Left ventricle myocardium inferior (tissue), 1 donor: ENCODE results near the gene RAB29. TPM values are rescaled to one million over a fixed set of nuclear protein-coding genes. Genes with fewer than 3 reads are reported as not detected.

Experiments
- DNase-seq: peaks from one replicate; pipeline ENCODE4 v3.0.0-alpha.2; 2020
- H3K27ac ChIP-seq: fragments of 200-600 bp; replicated peaks from 2 replicates; pipeline ENCODE4 v1.8.0; 2021
- H3K27me3 ChIP-seq: fragments of 200-600 bp; 2 replicates; pipeline ENCODE4 v1.8.0; 2021; ENCODE audit warnings: low read depth
- H3K36me3 ChIP-seq: fragments of 200-600 bp; 2 replicates; pipeline ENCODE4 v1.8.0; 2021
- H3K4me1 ChIP-seq: fragments of 200-600 bp; 2 replicates; pipeline ENCODE4 v1.8.0; 2021
- H3K4me3 ChIP-seq: fragments of 200-600 bp; 2 replicates; pipeline ENCODE4 v1.8.0; 2021; ENCODE audit warnings: mild to moderate bottlenecking, moderate library complexity
- H3K9me3 ChIP-seq: fragments of 200-600 bp; replicated peaks from 2 replicates; pipeline ENCODE4 v1.8.0; 2021
- intact Hi-C: fragments of 100-400 bp; cut with micrococcal nuclease; formaldehyde crosslinking; loops from one replicate; pipeline ENCODE4 v1.11.0; 2022
- total RNA-seq: library from RNA; stranded (reverse); fragmentation: NEBNext Ultra II Directional; extraction: Animal tissue kit (Norgen Biotek cat#: 25700); gene quantifications from one replicate; pipeline ENCODE4 v1.2.1, GENCODE V29; 2021
- TF ChIP-seq, protein P1 (sequence below): fragments of 200-600 bp; IDR thresholded peaks from 2 replicates; pipeline ENCODE4 v1.8.0; 2021; ENCODE audit warnings: antibody characterized with exemption, mild to moderate bottlenecking, borderline replicate concordance
- donor health status: DM: no; HTN: yes; CAD: no; lungs with severe emphysema.

The RAB29 gene
- total RNA-seq, 1 donor from 2014 or later = 13.7 TPM

DNA sequence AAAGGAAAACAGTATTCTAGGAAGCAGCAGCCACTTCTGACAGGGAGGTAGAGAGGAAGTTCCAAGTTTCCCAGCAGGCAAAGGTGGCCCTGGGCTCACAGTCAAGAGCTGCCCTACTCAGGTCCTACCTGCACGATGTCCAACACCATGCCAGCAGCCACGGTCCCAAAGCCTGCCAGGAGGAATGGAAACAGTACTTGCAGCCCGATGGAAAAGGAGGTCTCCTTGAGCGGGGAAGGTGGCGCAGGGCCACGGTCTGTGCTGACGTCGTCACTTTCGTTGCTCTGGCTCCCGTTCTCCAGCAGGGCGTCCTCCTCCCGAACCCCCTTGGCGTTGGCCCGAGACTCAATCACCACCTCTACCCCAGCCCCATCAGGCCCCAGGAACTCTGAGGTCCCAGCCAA, 34.7 kb upstream of the RAB29 start:
- TF ChIP-seq, protein P1, sequence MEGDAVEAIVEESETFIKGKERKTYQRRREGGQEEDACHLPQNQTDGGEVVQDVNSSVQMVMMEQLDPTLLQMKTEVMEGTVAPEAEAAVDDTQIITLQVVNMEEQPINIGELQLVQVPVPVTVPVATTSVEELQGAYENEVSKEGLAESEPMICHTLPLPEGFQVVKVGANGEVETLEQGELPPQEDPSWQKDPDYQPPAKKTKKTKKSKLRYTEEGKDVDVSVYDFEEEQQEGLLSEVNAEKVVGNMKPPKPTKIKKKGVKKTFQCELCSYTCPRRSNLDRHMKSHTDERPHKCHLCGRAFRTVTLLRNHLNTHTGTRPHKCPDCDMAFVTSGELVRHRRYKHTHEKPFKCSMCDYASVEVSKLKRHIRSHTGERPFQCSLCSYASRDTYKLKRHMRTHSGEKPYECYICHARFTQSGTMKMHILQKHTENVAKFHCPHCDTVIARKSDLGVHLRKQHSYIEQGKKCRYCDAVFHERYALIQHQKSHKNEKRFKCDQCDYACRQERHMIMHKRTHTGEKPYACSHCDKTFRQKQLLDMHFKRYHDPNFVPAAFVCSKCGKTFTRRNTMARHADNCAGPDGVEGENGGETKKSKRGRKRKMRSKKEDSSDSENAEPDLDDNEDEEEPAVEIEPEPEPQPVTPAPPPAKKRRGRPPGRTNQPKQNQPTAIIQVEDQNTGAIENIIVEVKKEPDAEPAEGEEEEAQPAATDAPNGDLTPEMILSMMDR = no peak
- Histone ChIP-seq H3K27me3 (no peaks in the 10 kb centered on the region), H3K9me3 (no peaks in the 10 kb centered on the region), H3K36me3 (peaks cover 44% of the 10 kb centered on the region), H3K27ac (peak overlapping the region; percentile 93), H3K4me1 (peaks cover 95% of the 10 kb centered on the region), H3K4me3 (peak overlapping the region; percentile 94)
- DNase-seq = peak; percentile 41
- intact Hi-C loops = loop anchor here (10.0 kb wide), 1 partner anchor 105 kb away; no protein-coding TSS in a partner anchor

DNA sequence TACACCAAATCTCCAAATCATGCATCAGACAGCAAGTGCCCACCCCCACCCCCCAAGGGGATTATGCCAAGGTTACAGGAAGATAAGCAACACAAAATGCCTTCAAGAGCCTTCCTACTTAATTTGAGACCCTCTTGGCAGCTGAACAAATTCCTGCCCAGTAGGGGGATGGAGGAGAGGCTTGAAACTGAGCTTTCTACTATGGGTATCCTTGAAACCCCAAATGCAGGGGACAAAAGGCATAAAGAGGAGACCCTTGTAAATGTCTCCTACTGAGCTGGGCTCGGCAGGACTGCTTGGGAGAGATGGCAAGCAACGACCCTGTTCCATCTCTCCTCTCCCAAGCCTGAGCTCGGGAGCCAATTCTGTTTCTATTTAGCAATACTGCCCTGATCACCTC, 34.2 kb upstream of the RAB29 start:
- H3K4me3 ChIP-seq = peak overlapping the region; percentile 94
- no peaks in the 10 kb centered on the region for H3K27me3 ChIP-seq
- H3K9me3 ChIP-seq = no peaks in the 10 kb centered on the region
- intact Hi-C loops = loop anchor here (10.0 kb wide), 1 partner anchor 105 kb away; no protein-coding TSS in a partner anchor
- TF ChIP-seq, protein P1 = no peak
- H3K36me3 ChIP-seq = peaks cover 46% of the 10 kb centered on the region
- DNase-seq = no peak
- peak overlapping the region; percentile 93 for H3K27ac ChIP-seq
- peaks cover 97% of the 10 kb centered on the region for H3K4me1 ChIP-seq

DNA sequence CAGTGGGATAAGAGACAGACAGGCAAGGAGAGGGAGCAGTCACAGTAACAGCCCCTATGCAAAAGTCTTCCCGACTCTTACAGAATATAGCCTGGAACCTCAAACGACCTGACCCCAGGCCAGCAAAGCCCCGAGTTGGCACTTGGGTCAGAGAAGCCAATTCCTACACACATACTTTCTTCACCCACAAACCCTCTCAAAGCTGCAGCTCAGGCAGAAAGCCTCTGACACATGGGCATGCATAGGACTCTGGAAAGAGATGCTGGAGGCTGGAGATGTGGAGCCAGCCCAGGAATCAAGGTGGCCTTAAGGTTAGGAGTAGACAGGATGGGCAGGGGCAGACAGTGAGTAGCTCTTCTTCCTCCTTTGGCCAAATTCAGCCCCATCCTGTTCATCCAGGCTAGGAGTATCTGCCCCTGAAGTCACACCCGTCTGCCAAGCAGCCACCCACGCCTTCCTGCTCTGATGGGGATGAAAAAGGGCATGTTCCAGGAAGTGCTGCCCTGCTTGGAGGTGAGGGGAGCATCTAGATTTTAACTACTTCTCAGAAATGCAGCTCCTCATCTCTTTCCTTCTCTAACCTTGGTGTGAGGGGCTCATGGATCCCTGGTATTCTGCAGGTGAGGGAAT, 29.9 kb upstream of the RAB29 start:
- Histone ChIP-seq H3K4me3 (peak overlapping the region; percentile 94), H3K27ac (peak overlapping the region; percentile 38), H3K27me3 (no peaks in the 10 kb centered on the region), H3K36me3 (peaks cover 57% of the 10 kb centered on the region), H3K9me3 (no peaks in the 10 kb centered on the region), H3K4me1 (peaks cover 98% of the 10 kb centered on the region)
- no peak for DNase-seq
- TF ChIP-seq, protein P1 = no peak
- intact Hi-C loops = loop anchor here (10.0 kb wide), 1 partner anchor 110 kb away; no protein-coding TSS in a partner anchor

DNA sequence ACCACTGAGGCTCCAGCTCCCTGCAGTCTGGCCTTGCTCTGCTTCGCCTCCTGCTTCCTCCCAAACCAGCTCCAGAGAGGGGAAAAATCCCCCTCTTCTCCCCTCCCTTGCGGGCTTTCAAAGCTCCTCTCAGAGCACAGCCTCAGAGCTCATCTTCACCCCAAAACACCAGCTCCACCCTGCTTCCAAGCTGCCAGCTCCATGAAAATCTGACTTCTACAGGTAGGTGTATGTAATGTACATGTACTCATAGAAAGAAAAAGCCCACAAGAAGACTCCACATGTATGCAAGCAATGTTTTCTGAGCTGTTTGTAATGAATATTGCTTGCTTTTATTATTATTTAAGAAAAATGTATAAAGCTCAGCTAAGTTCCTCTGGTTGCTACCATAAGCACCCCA, 29.3 kb upstream of the RAB29 start:
- Histone ChIP-seq H3K4me3 (peak overlapping the region; percentile 94), H3K4me1 (peaks cover 98% of the 10 kb centered on the region), H3K27ac (peak overlapping the region; percentile 38), H3K27me3 (no peaks in the 10 kb centered on the region), H3K36me3 (peaks cover 57% of the 10 kb centered on the region), H3K9me3 (no peaks in the 10 kb centered on the region)
- intact Hi-C loops = loop anchor here (10.0 kb wide), 1 partner anchor 110 kb away; no protein-coding TSS in a partner anchor
- DNase-seq = no peak
- TF ChIP-seq, protein P1 = no peak

DNA sequence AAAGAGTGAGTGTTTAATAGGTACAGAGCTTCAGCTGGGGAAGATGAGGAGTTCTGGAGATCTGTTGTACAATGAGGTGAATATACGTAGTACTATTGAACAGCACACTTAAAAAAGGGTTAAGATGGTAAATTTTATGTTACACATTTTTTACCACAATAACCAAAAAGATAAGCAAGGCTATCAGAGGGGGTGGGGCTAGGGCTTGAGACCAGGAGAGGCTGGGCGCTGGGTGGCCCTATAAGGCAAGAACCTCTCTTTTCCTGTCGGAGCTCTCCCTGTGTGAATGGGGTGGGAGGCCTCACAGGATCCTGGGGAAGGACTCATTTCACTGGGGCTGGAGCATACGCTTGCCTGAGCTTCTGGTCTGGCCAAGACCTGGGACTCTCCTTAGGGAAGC, 28.7 kb upstream of the RAB29 start:
- Histone ChIP-seq H3K27me3 (no peaks in the 10 kb centered on the region), H3K36me3 (peaks cover 57% of the 10 kb centered on the region), H3K4me1 (peaks cover 96% of the 10 kb centered on the region), H3K4me3 (peak overlapping the region; percentile 94), H3K9me3 (no peaks in the 10 kb centered on the region), H3K27ac (peak overlapping the region; percentile 38)
- intact Hi-C loops = loop anchor here (10.0 kb wide), 1 partner anchor 111 kb away; no protein-coding TSS in a partner anchor
- TF ChIP-seq, protein P1 = no peak
- no peak for DNase-seq
